ENCODE measurements around the gene PPP1CC.
"Not testable (repeated sequence)": the region's sequence is repeated elsewhere in the genome, so short reads cannot be mapped to it uniquely, and the experiment has no call there.

PPP1CC gene

DNA sequence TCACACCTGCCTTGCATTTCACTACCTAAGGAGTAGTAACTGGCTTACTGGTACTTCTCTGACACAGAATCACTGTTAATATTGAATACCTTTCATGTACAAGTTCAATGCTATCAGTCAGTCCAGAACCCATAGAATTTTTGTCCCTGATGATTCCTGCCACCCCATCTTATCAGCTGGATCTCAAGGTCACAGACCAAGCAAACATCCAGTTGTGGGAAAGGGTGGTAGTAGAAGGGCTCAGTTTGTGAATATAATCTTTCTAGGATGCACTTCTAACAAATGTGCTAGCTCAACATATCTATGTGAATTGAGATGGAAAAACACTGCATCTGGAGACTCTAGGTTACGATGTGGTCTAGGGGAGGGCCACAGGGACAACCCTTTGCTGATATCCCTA is 14.1 kb downstream of the PPP1CC start:
- peaks cover 12% of the 10 kb centered on the region for H3K4me1 ChIP-seq (ENCODE audit: control insufficient read depth, insufficient read depth, low read length, poor library complexity, severe bottlenecking)
- no peaks in the 10 kb centered on the region for H3K27me3 ChIP-seq (replicated peaks; ENCODE audit: control insufficient read depth, insufficient read depth, low read length, poor library complexity, severe bottlenecking)
- peaks cover 56% of the 10 kb centered on the region for H3K36me3 ChIP-seq (ENCODE audit: control insufficient read depth, insufficient read depth, low read length)
- DNase-seq, result no peak
- H3K27ac ChIP-seq (ENCODE audit: insufficient read depth, low read length, poor library complexity, severe bottlenecking), result no peak overlapping the region
- no peak overlapping the region for H3K4me3 ChIP-seq (ENCODE audit: insufficient read depth, low read depth, low read length, poor library complexity, severe bottlenecking)
- H3K9me3 ChIP-seq (ENCODE audit: control insufficient read depth, low read length), result no peaks in the 10 kb centered on the region

DNA sequence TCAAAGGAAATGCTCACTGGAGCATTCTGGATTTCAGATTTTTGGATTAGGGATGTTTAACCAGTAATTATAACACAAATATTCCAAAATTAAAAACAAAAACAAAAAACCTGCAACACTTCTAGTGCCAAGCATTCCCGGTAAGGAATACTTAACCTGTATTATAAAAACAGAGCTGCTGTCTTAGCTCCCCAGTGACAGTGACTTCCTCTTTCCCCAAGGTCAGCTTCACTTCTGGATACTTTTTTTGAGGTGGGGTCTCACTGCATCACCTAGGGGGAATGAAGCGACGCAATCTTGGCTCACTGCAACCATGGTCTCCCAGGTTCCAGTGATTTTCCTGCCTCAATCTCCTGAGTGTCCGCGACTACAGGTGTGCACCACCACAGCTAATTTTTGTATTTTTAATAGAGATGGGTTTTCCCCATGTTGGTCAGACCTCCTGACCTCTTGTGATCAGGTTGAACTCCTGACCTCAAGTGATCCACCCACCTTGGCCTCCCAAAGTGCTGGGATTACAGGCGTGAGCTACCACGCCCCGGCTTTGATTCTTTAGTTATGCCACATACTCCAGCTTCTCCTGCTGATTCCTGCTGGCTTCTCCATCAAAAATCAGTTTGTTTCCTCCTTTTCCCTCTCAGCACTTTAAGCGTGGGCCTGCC is 15.9 kb downstream of the PPP1CC start:
- peaks cover 70% of the 10 kb centered on the region for H3K36me3 ChIP-seq (ENCODE audit: control insufficient read depth, insufficient read depth, low read length)
- no peaks in the 10 kb centered on the region for H3K9me3 ChIP-seq (ENCODE audit: control insufficient read depth, low read length)
- no peak for DNase-seq
- H3K27ac ChIP-seq (ENCODE audit: insufficient read depth, low read length, poor library complexity, severe bottlenecking), result peak overlapping the region; percentile 27
- H3K4me3 ChIP-seq (ENCODE audit: insufficient read depth, low read depth, low read length, poor library complexity, severe bottlenecking), result no peak overlapping the region
- no peaks in the 10 kb centered on the region for H3K27me3 ChIP-seq (replicated peaks; ENCODE audit: control insufficient read depth, insufficient read depth, low read length, poor library complexity, severe bottlenecking)
- peaks cover 12% of the 10 kb centered on the region for H3K4me1 ChIP-seq (ENCODE audit: control insufficient read depth, insufficient read depth, low read length, poor library complexity, severe bottlenecking)

DNA sequence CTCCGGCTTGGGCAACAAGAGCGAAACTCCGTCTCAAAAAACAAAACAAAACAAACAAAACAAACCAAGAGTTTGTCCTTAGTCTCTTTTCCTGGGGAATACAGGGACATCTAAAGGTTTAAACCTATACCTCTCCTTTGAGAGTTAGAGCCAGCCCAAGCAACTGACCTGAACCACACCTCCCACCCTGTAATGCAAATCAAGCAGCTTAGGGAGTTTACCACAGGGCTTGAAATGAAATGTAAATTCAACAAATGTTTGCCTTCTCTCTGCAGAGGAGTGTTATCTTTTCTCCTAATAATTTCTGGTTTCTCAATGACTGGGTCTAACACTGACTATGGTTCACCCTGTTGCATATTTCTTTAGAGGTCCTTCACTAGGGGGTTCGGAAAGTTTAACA is 16.7 kb downstream of the PPP1CC start:
- Histone ChIP-seq H3K4me1 (ENCODE audit: control insufficient read depth, insufficient read depth, low read length, poor library complexity, severe bottlenecking) (peaks cover 7% of the 10 kb centered on the region), H3K9me3 (ENCODE audit: control insufficient read depth, low read length) (no peaks in the 10 kb centered on the region), H3K4me3 (ENCODE audit: insufficient read depth, low read depth, low read length, poor library complexity, severe bottlenecking) (no peak overlapping the region), H3K27ac (ENCODE audit: insufficient read depth, low read length, poor library complexity, severe bottlenecking) (no peak overlapping the region), H3K27me3 (replicated peaks; ENCODE audit: control insufficient read depth, insufficient read depth, low read length, poor library complexity, severe bottlenecking) (no peaks in the 10 kb centered on the region), H3K36me3 (ENCODE audit: control insufficient read depth, insufficient read depth, low read length) (peaks cover 75% of the 10 kb centered on the region)
- no peak for DNase-seq

DNA sequence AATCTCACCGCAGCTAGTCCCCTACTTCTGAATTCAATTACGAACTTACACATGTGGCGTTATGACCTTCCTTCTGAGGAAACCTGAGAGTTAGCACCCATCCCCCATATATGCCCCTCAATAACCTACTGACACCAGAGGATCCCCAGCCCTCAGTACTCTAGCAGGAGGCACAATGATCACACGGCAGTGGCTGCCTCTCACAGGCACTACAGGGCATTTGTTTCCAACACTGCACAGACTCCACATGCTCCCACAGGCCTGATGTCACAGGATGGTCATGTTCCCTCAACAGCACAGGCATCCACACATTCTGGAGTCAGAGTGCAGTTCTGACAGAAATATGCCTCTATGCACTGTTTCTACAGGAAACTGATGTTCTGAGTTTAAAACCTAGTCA is 17.4 kb downstream of the PPP1CC start:
- DNase-seq, result no peak
- no peak overlapping the region for H3K4me3 ChIP-seq (ENCODE audit: insufficient read depth, low read depth, low read length, poor library complexity, severe bottlenecking)
- H3K4me1 ChIP-seq (ENCODE audit: control insufficient read depth, insufficient read depth, low read length, poor library complexity, severe bottlenecking), result peaks cover 7% of the 10 kb centered on the region
- no peaks in the 10 kb centered on the region for H3K9me3 ChIP-seq (ENCODE audit: control insufficient read depth, low read length)
- H3K27me3 ChIP-seq (replicated peaks; ENCODE audit: control insufficient read depth, insufficient read depth, low read length, poor library complexity, severe bottlenecking), result no peaks in the 10 kb centered on the region
- peaks cover 78% of the 10 kb centered on the region for H3K36me3 ChIP-seq (ENCODE audit: control insufficient read depth, insufficient read depth, low read length)
- no peak overlapping the region for H3K27ac ChIP-seq (ENCODE audit: insufficient read depth, low read length, poor library complexity, severe bottlenecking)

DNA sequence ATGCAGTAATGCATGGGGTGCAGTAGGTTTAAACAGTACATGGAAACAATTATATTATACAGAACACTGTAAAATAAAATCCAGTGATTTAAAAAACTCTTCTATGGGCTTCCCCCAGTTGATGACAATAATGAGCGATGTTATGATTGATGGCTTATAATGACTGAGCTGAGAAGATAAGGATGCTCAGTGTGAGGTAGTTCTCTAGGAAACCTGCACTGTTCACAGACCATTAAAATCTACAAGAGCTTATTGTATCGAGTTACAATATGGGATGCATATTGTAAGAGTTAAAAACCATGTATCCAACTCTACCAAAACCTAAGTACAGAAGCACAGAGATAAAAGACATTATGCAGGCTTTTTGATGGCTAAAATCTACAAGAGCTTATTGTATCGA is 19.8 kb downstream of the PPP1CC start:
- not testable (repeated sequence) for H3K27me3 ChIP-seq (replicated peaks; ENCODE audit: control insufficient read depth, insufficient read depth, low read length, poor library complexity, severe bottlenecking); H3K9me3 ChIP-seq (ENCODE audit: control insufficient read depth, low read length); H3K4me3 ChIP-seq (ENCODE audit: insufficient read depth, low read depth, low read length, poor library complexity, severe bottlenecking); DNase-seq; H3K27ac ChIP-seq (ENCODE audit: insufficient read depth, low read length, poor library complexity, severe bottlenecking); H3K4me1 ChIP-seq (ENCODE audit: control insufficient read depth, insufficient read depth, low read length, poor library complexity, severe bottlenecking)
- peaks cover 80% of the 10 kb centered on the region for H3K36me3 ChIP-seq (ENCODE audit: control insufficient read depth, insufficient read depth, low read length)

DNA sequence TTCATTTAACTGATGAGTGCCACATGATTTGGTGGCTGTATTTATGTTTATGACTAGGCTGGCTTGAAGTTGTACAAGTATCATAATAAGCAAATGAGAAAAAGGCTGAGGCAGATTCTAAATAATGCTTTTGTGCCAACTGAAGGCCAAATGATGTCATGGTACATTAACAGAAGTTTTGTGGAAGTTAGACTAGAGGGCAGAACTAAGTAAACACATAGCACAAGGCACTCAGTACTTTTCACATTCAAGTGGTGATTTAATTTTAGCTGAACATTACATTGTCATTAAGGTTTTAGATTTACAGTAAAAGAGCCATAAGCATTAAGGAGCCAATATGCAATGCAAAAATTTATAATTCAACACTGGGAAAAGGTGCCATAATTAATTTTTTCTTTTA is 21.1 kb downstream of the PPP1CC start:
- no peaks in the 10 kb centered on the region for H3K9me3 ChIP-seq (ENCODE audit: control insufficient read depth, low read length)
- H3K27ac ChIP-seq (ENCODE audit: insufficient read depth, low read length, poor library complexity, severe bottlenecking), result no peak overlapping the region
- DNase-seq, result no peak
- H3K4me3 ChIP-seq (ENCODE audit: insufficient read depth, low read depth, low read length, poor library complexity, severe bottlenecking), result no peak overlapping the region
- H3K36me3 ChIP-seq (ENCODE audit: control insufficient read depth, insufficient read depth, low read length), result peaks cover 81% of the 10 kb centered on the region
- no peaks in the 10 kb centered on the region for H3K27me3 ChIP-seq (replicated peaks; ENCODE audit: control insufficient read depth, insufficient read depth, low read length, poor library complexity, severe bottlenecking)
- H3K4me1 ChIP-seq (ENCODE audit: control insufficient read depth, insufficient read depth, low read length, poor library complexity, severe bottlenecking), result no peaks in the 10 kb centered on the region

DNA sequence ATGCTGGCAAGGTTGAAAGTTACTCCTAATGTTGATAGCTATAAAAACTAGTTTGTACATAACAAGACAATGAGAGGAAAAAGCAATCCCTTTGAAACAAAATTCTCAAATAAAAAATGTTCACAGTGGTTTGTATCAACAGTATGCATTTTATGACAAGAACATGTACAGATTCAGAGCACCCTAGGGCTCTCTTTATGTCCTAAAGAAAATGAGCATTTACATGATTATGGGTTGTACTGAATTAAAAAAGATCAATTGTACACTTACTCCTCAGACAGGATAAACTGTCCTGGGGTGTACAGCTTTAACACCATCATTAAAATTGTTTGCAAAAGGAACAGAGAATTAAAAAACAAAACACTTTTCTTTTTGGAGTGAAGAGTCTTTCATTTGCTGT is 22.2 kb downstream of the PPP1CC start:
- no peak overlapping the region for H3K4me3 ChIP-seq (ENCODE audit: insufficient read depth, low read depth, low read length, poor library complexity, severe bottlenecking)
- H3K4me1 ChIP-seq (ENCODE audit: control insufficient read depth, insufficient read depth, low read length, poor library complexity, severe bottlenecking), result no peaks in the 10 kb centered on the region
- H3K36me3 ChIP-seq (ENCODE audit: control insufficient read depth, insufficient read depth, low read length), result peaks cover 74% of the 10 kb centered on the region
- no peak for DNase-seq
- no peak overlapping the region for H3K27ac ChIP-seq (ENCODE audit: insufficient read depth, low read length, poor library complexity, severe bottlenecking)
- H3K9me3 ChIP-seq (ENCODE audit: control insufficient read depth, low read length), result no peaks in the 10 kb centered on the region
- H3K27me3 ChIP-seq (replicated peaks; ENCODE audit: control insufficient read depth, insufficient read depth, low read length, poor library complexity, severe bottlenecking), result no peaks in the 10 kb centered on the region

DNA sequence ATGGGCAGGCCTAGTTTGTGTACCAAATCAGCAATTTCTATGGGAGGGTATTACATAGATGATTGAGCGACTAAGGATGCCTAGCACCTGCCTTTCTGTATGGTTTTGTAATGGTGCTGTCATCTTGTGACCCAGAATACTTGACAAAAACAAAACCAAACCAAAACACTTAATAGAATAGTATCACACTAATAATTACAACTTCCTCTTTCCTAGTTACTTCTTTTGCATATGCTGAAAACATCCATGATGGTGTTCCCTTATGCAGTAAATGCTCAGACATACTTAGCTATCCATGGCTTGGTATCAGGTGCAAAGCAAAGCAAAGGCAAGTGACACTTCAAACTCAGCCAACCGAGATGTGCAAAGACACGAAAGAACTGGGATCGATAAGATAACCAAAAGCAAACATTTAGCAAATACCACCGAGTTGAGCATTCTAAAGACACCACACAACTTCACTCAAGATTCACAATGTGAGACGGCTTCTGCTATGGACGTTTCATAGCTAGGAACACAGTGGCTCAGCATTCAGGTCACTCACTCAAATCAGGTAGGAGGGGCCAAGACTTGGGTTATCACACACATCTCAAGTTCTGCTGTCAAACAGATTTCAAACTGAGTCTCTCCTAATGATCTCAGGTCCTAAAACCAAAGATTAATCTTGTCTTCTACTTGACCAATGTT is 24.3 kb downstream of the PPP1CC start:
- Histone ChIP-seq H3K27ac (ENCODE audit: insufficient read depth, low read length, poor library complexity, severe bottlenecking) (no peak overlapping the region), H3K4me1 (ENCODE audit: control insufficient read depth, insufficient read depth, low read length, poor library complexity, severe bottlenecking) (no peaks in the 10 kb centered on the region)

DNA sequence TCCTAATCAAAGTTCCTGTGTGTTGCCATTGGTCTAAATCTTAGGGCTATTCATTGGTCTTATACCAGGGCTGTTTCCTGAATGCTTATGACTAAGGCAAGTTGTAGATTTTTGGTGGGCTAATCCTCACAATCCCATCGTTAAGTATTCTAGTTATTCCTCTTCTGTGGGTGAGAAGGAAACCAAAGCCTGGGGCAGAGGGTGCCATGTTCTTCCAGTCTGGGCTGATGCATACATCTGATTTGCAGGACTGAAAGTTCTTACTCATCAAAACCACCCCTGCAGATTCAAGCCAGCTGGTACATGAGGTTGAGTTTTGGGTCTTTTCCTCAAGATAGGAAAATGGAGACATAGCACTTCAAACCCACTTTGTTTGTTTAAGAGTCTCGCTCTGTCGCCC is 25.7 kb downstream of the PPP1CC start:
- no peaks in the 10 kb centered on the region for H3K4me1 ChIP-seq (ENCODE audit: control insufficient read depth, insufficient read depth, low read length, poor library complexity, severe bottlenecking)
- H3K27me3 ChIP-seq (replicated peaks; ENCODE audit: control insufficient read depth, insufficient read depth, low read length, poor library complexity, severe bottlenecking), result no peaks in the 10 kb centered on the region
- DNase-seq, result no peak
- H3K4me3 ChIP-seq (ENCODE audit: insufficient read depth, low read depth, low read length, poor library complexity, severe bottlenecking), result no peak overlapping the region
- peaks cover 42% of the 10 kb centered on the region for H3K36me3 ChIP-seq (ENCODE audit: control insufficient read depth, insufficient read depth, low read length)
- H3K9me3 ChIP-seq (ENCODE audit: control insufficient read depth, low read length), result no peaks in the 10 kb centered on the region
- no peak overlapping the region for H3K27ac ChIP-seq (ENCODE audit: insufficient read depth, low read length, poor library complexity, severe bottlenecking)

More for the DNA sequence above, 24.3 kb downstream of the PPP1CC start:
- Histone ChIP-seq H3K27me3 (replicated peaks; ENCODE audit: control insufficient read depth, insufficient read depth, low read length, poor library complexity, severe bottlenecking) (no peaks in the 10 kb centered on the region), H3K4me3 (ENCODE audit: insufficient read depth, low read depth, low read length, poor library complexity, severe bottlenecking) (no peak overlapping the region), H3K9me3 (ENCODE audit: control insufficient read depth, low read length) (no peaks in the 10 kb centered on the region), H3K36me3 (ENCODE audit: control insufficient read depth, insufficient read depth, low read length) (peaks cover 53% of the 10 kb centered on the region)
- DNase-seq, result no peak

DNA sequence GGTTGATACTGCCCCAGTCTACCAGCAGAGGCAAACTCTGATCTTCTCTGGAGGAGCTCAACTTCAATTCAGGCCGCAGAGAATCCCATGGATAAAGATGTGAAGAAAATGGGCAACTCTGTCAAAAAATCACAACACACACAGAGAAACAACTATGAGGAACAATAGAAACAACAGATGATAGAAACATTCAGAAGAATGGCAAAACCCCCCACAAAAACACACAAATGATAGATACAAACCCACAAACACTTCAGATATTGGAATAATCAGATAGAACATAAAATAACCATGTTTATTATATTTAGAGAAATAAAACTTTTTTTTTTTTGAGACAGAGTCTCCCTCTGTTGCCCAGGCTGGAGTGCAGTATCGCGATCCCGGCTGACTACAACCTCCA is 33.8 kb downstream of the PPP1CC start:
- DNase-seq, result no peak
- H3K9me3 ChIP-seq (ENCODE audit: control insufficient read depth, low read length), result no peaks in the 10 kb centered on the region
- no peak overlapping the region for H3K4me3 ChIP-seq (ENCODE audit: insufficient read depth, low read depth, low read length, poor library complexity, severe bottlenecking)
- H3K36me3 ChIP-seq (ENCODE audit: control insufficient read depth, insufficient read depth, low read length), result no peaks in the 10 kb centered on the region
- no peak overlapping the region for H3K27ac ChIP-seq (ENCODE audit: insufficient read depth, low read length, poor library complexity, severe bottlenecking)
- H3K27me3 ChIP-seq (replicated peaks; ENCODE audit: control insufficient read depth, insufficient read depth, low read length, poor library complexity, severe bottlenecking), result no peaks in the 10 kb centered on the region
- no peaks in the 10 kb centered on the region for H3K4me1 ChIP-seq (ENCODE audit: control insufficient read depth, insufficient read depth, low read length, poor library complexity, severe bottlenecking)

Measured in effector memory CD4-positive, alpha-beta T cell (primary cell).